Measurements from ENCODE around the gene DDX4.

The DDX4 gene

GRCh38 chr5:55713871-55714270 is 24.0 kb upstream of the DDX4 start:
- TF ChIP-seq GABPA (IDR thresholded peaks at IDR 0.05; ENCODE audit: low read depth): no peak
- TF ChIP-seq SPI1 (IDR thresholded peaks at IDR 0.05; ENCODE audit: borderline replicate concordance, low read depth): no peak
- TF ChIP-seq POLR2AphosphoS5 (IDR thresholded peaks at IDR 0.05; ENCODE audit: low read depth): no peak
- no peak for TF ChIP-seq REST (IDR thresholded peaks at IDR 0.05; ENCODE audit: insufficient replicate concordance, low read depth)

GRCh38 chr5:55714339-55714738 is 23.5 kb upstream of the DDX4 start:
- Histone ChIP-seq H3K27me3 (ENCODE audit: insufficient read depth, poor library complexity, severe bottlenecking) (no peaks in the 10 kb centered on the region), H3K27ac (replicated peaks) (no peak overlapping the region), H3K4me3 (replicated peaks; ENCODE audit: insufficient read depth, low read length) (no peak overlapping the region)
- TF ChIP-seq GABPA (IDR thresholded peaks at IDR 0.05; ENCODE audit: low read depth) (no peak), SPI1 (IDR thresholded peaks at IDR 0.05; ENCODE audit: borderline replicate concordance, low read depth) (no peak), POLR2AphosphoS5 (IDR thresholded peaks at IDR 0.05; ENCODE audit: low read depth) (no peak), REST (IDR thresholded peaks at IDR 0.05; ENCODE audit: insufficient replicate concordance, low read depth) (no peak)
- TF ChIP-seq, protein P1, sequence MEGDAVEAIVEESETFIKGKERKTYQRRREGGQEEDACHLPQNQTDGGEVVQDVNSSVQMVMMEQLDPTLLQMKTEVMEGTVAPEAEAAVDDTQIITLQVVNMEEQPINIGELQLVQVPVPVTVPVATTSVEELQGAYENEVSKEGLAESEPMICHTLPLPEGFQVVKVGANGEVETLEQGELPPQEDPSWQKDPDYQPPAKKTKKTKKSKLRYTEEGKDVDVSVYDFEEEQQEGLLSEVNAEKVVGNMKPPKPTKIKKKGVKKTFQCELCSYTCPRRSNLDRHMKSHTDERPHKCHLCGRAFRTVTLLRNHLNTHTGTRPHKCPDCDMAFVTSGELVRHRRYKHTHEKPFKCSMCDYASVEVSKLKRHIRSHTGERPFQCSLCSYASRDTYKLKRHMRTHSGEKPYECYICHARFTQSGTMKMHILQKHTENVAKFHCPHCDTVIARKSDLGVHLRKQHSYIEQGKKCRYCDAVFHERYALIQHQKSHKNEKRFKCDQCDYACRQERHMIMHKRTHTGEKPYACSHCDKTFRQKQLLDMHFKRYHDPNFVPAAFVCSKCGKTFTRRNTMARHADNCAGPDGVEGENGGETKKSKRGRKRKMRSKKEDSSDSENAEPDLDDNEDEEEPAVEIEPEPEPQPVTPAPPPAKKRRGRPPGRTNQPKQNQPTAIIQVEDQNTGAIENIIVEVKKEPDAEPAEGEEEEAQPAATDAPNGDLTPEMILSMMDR (IDR thresholded peaks at IDR 0.05; ENCODE audit: insufficient read depth, low read length): no peak
- no peak for DNase-seq (ENCODE audit: low read depth in 1 of 2, low spot score in 1 of 2)

More at GRCh38 chr5:55713871-55714270, 24.0 kb upstream of the DDX4 start:
- Histone ChIP-seq H3K27ac (replicated peaks) (no peak overlapping the region), H3K4me3 (replicated peaks; ENCODE audit: insufficient read depth, low read length) (no peak overlapping the region), H3K27me3 (ENCODE audit: insufficient read depth, poor library complexity, severe bottlenecking) (no peaks in the 10 kb centered on the region)
- DNase-seq (ENCODE audit: low read depth in 1 of 2, low spot score in 1 of 2): no peak

DNA sequence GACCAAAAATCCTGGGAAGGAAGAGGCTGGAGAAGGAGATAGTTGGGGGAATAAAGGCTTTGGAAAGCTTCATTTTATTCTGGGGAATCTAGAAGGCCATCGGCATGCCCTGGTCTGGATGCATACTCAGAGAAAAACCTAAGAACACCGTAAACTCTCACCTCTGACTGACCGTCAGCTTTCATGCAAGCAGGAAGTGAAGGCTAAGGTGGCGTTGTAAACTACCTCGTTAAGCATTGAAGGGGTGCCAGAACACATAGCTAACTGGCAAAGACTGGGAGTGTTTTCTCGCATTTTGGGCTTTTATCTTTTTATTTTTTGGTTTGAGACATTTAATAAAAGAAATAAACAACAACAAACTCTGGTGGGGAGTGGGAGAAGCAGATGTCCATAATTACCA is 23.1 kb upstream of the DDX4 start:
- no peak overlapping the region for H3K27ac ChIP-seq (replicated peaks)
- H3K4me3 ChIP-seq (replicated peaks; ENCODE audit: insufficient read depth, low read length): no peak overlapping the region
- no peaks in the 10 kb centered on the region for H3K27me3 ChIP-seq (ENCODE audit: insufficient read depth, poor library complexity, severe bottlenecking)
- DNase-seq (ENCODE audit: low read depth in 1 of 2, low spot score in 1 of 2): no peak
- TF ChIP-seq, protein P1 (IDR thresholded peaks at IDR 0.05; ENCODE audit: insufficient read depth, low read length): no peak
- no peak for TF ChIP-seq POLR2AphosphoS5 (IDR thresholded peaks at IDR 0.05; ENCODE audit: low read depth)
- TF ChIP-seq GABPA (IDR thresholded peaks at IDR 0.05; ENCODE audit: low read depth): no peak
- no peak for TF ChIP-seq REST (IDR thresholded peaks at IDR 0.05; ENCODE audit: insufficient replicate concordance, low read depth)
- no peak for TF ChIP-seq SPI1 (IDR thresholded peaks at IDR 0.05; ENCODE audit: borderline replicate concordance, low read depth)
